GM20431 (cell line): ENCODE data around the gene CBLB.

Experiments used
- in situ Hi-C: fragments of 300-500 bp; cut with MseI, MboI; formaldehyde crosslinking; loops from one replicate; pipeline ENCODE4 v1.15.0; 2020; ENCODE audit warnings: low sequenced_read_pairs; ENCODE audit not compliant: unreplicated experiment

Gene CBLB

GRCh38 chr3:105850593-105850992, 18.2 kb downstream of the CBLB start:
- in situ Hi-C loops = no loop called here

DNA sequence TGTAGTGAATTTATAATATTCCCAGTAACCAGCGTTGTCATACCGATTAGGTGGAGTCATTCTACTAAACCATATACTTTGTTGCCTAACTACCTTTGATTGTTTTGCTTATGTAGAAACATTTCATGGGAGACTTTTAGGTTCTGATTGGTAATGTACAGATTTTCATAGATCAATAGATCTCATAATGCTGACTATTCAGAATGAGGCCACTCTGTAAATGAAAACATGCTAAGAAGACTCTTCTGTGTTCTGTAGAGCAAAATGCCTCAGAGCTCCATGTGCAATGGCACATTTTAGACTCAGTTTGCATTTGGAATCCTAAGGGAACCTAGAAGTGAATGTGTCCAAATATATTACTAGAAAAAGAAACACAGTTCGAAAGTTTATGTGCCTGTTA, 20.0 kb downstream of the CBLB start:
- in situ Hi-C loops = no loop called here

DNA sequence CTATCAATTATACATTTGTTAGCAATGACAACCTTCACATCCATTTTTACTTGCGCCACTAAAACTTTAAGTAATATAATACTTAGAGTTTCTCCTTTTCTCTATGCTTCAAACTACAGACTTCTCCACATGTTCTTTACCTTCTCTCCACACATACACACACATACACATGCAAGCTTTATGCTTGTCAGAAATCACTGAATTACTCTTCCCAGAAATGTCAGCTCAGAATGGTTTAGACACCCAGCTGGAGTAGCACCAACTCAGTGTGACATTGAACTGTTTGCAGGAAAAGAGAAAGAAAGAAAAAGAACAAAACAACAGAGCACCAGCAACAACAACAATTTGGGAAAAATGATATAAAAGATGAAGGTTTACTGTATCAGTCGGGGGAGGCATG, 20.9 kb downstream of the CBLB start:
- in situ Hi-C loops = no loop called here

DNA sequence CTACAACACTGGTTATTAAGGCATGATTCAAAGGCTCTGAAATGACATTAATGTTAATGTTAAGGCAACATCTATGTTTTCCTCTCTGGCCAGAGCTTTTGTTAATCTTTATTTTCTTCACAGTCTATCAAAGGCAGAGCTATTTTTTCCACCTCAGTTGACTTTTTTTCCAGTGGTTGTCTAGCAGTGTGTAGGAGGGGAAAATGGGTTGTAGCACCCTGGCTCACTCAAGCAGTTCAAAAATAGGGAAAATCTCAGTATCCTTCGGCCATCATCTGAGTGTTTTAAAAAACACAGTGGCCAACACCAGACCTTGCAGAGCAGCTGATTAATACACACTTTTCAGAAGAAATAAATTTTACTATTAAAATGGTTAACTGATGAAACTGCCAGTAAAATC, 21.4 kb downstream of the CBLB start:
- in situ Hi-C loops = no loop called here

DNA sequence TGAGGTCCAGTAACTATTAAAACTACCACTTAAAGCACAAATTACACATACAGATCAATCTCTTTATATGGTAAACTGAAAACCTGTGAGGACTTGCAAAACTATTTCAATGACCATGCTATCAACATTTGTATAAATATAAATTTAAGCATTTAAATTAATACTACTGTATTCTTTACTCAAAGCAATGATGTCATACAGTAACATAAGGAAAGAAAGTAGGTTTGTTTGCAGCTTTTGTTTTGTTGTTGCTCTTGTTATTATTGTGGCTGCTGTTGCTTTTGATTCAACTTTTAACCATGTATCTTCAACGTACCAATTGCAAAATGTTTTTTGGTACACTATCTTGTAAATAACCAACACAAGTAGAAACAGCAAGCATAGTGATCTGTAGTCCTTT, 22.0 kb downstream of the CBLB start:
- in situ Hi-C loops = no loop called here

GRCh38 chr3:105845488-105845887, 23.3 kb downstream of the CBLB start:
- in situ Hi-C loops = no loop called here

GRCh38 chr3:105844704-105845103, 24.1 kb downstream of the CBLB start:
- in situ Hi-C loops = no loop called here

GRCh38 chr3:105843994-105844393, 24.8 kb downstream of the CBLB start:
- in situ Hi-C loops = no loop called here

DNA sequence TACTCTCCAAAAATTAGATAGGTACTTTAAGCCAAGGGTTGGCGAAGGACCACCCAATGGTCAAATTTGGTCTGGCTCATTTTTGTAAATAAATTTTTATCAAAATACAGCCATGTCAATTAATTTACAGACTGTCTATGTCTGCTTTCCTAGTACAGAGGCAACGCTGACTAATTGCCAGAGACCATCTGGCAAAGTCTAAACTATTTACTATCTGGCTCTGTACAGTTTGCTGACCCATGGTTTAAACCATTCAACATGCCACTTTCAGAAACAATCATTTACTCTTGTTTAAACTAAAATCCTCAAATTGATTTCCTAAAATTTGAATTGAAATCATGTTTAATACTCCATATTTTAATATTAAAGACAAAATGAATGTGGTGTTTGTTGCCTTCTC, 25.9 kb downstream of the CBLB start:
- in situ Hi-C loops = no loop called here

GRCh38 chr3:105842449-105842848, 26.4 kb downstream of the CBLB start:
- in situ Hi-C loops = no loop called here

- in situ Hi-C loops = no loop called here
Measured at GRCh38 chr3:105837947-105838346, 30.9 kb downstream of the CBLB start.

GRCh38 chr3:105837143-105837740, 31.6 kb downstream of the CBLB start:
- in situ Hi-C loops = no loop called here

GRCh38 chr3:105836533-105836932, 32.3 kb downstream of the CBLB start:
- in situ Hi-C loops = no loop called here

DNA sequence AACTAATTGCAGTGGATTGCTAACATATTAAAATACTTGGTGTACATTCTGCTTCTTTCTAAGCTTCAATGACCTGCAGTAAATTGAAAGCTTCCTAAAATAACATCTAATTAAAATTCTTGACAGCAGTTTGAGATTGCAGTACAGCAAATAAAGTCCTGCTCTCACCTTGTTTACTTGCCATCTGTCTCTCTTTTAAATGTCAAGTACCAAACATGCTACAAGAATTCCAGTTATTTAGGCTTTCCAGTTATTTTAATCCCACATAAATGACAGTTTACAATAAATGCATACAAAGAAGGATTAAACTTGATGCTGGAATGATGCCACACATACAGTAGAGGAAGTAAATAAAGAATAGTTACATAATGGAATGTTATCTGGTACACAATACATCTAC, 33.2 kb downstream of the CBLB start:
- in situ Hi-C loops = no loop called here

- in situ Hi-C loops = no loop called here
Measured at GRCh38 chr3:105834768-105835167, 34.0 kb downstream of the CBLB start.

GRCh38 chr3:105832644-105833043, 36.2 kb downstream of the CBLB start:
- in situ Hi-C loops = no loop called here

GRCh38 chr3:105830836-105831235, 38.0 kb downstream of the CBLB start:
- in situ Hi-C loops = no loop called here

GRCh38 chr3:105829871-105830622, 38.8 kb downstream of the CBLB start:
- in situ Hi-C loops = no loop called here

DNA sequence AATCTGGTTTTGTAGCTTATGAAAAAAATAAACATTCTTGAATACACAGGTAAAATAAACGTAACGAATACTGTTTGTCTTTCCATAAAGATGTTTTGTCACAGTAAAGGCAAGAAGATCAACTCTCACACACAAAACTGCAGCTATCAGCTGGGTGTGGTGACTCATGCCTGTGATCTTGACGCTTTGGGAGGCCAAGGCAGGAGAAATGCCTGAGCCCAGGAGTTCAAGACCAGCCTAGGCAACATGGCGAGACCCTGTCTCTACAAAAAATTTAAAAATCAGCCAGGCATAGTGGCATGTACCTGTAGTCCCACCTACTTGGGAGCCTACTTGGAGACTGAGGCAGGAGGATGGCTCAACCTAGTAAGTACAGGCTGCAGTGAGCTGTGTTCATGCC, 39.6 kb downstream of the CBLB start:
- in situ Hi-C loops = no loop called here

GRCh38 chr3:105828703-105829102, 40.1 kb downstream of the CBLB start:
- in situ Hi-C loops = no loop called here

- in situ Hi-C loops = no loop called here
Measured at GRCh38 chr3:105827959-105828358, 40.9 kb downstream of the CBLB start.
